Activated naive CD4-positive, alpha-beta T cell treated with anti-CD3 and anti-CD28 coated beads, Interleukin-2, amount 50 U/mL, for 72 hours (primary cell): Measurements from ENCODE around the gene LRRC4C. TPM values are rescaled to one million over a fixed set of nuclear protein-coding genes. Genes with fewer than 3 reads are reported as not detected.
"Not testable (repeated sequence)": the region's sequence is repeated elsewhere in the genome, so short reads cannot be mapped to it uniquely, and the experiment has no call there.

Experiments
- ATAC-seq, 2 donors: fragments of 150-1000 bp; cut with Tn5 transposase; 2 replicates each; pipeline ENCODE4 v1.10.0; 2021; ENCODE audit warnings: mild to moderate bottlenecking in 2 of 2, moderate library complexity in 2 of 2
- DNase-seq, 2 donors: peaks; one replicate each; pipeline ENCODE4 v3.0.0; 2021 to 2022; ENCODE audit warnings: low spot score in 2 of 2
- H3K27ac Mint-ChIP-seq, 2 donors: one replicate each; pipeline ENCODE4 v1.8.0; 2022; ENCODE audit warnings: mild to moderate bottlenecking in 2 of 2, mixed read lengths in 2 of 2
- H3K36me3 Mint-ChIP-seq, 2 donors: one replicate each; pipeline ENCODE4 v1.8.0; 2022; ENCODE audit warnings: mixed read lengths in 2 of 2
- H3K9me3 Mint-ChIP-seq, 2 donors: one replicate each; pipeline ENCODE4 v1.8.0; 2022; ENCODE audit warnings: mixed read lengths in 2 of 2
- total RNA-seq, 2 donors: library from RNA; stranded (reverse); gene quantifications; one replicate each; pipeline ENCODE4 v1.2.3, GENCODE V29; 2022

Gene LRRC4C
- total RNA-seq, 2 donors from 2014 or later, result not detected

GRCh38 chr11:40167805-40168204 is 1291.6 kb downstream of the LRRC4C start:
- DNase-seq, H3K27ac Mint-ChIP-seq, H3K36me3 Mint-ChIP-seq, ATAC-seq: not testable (repeated sequence)
- H3K9me3 Mint-ChIP-seq, result peaks cover 17 to 28% of the 10 kb centered on the region in 2 donors

DNA sequence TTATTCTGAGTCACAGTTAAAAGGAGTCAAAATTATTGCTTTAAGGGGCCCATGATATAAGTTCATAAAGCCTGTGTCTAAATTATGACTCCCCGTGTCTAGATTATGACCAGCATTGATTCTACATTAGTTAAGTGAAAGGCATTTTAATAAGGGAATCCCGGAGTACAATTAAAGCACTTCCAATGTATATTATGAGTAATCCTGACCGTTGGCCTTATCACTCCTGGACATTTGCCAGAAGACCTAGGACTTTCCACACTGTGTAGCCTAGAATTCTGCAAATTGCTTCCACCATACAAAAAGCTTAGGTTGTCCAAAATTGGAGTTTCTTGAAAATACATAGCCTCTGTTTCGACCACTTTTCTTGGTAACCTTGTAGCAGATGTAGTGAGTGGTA is 1292.6 kb downstream of the LRRC4C start:
- Mint-ChIP-seq H3K27ac (no peak overlapping the region), H3K36me3 (no peaks in the 10 kb centered on the region), H3K9me3 (peaks cover 11 to 28% of the 10 kb centered on the region in 2 donors)
- ATAC-seq (no peak), DNase-seq (no peak)

DNA sequence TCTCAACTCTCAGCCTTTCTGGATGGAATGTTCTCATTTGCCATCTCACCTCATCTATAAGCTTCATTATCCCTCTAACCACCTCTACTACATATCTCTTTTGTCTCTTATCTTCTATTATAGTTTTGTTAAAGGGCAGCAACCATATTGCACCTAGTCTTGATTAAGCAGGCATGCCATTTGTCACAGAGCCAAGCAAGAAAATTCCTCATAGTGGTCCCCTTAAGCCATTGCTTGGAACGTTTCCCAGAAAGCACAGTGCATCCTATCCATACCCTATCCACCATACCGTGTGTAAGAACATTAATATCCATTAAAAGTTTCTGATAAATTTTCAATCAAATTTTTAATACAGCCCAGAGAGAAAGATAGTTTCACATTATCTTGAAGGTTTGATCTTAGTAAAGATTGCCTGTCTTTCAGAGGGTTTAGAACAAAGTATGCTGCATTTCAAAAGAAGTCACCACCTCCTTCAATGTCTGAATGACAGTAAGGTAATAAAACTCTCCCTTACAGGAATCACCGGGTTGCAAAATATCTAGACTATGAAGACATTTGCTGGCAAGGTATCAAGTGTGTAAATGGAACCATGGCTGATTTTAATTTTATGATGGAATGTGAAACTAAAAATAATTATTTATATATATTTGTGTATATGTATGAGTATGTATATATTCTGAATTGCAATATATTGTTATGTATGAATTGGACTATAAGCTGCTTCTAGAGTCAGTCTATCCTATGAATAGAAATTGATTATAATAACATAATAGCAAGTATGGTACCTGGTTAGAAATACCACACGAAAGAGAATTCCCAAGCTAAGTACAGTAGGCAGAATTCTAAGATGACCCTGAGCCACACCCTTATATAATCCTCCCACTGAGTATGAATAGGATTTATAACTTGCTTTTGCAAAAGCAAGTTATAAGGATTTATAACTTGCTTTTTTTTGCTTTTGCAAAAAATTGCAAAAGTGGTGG is 1296.3 kb downstream of the LRRC4C start:
- no peaks in the 10 kb centered on the region for H3K36me3 Mint-ChIP-seq
- ATAC-seq, result no peak
- no peak for DNase-seq
- H3K27ac Mint-ChIP-seq, result no peak overlapping the region
- peaks cover 8 to 20% of the 10 kb centered on the region in 2 donors for H3K9me3 Mint-ChIP-seq

DNA sequence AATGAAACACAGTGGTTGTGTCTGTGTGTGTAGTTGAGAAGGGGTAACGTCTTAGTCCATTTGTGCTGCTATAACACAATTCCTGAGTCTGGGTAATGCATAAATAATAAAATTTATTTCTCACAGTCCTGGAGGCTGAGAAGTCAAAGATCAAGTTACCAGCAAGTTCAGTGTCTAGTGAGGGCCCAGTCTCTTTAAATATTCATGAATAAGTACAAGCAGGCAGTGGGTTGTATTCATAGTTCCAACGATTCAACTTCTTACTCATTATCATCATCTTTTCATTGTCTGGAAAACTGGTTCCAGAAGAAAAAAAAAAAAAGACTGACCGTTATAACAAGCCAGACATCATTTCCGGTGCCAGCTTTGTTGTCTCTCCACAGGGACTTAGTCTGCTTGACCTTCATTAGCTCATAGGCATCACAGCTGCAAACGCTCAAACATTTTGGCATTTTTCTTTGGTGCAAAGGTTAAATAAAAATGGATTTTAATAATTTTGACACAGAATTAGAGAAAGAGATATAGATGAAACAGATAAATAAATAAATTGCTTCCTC is 1297.5 kb downstream of the LRRC4C start:
- Mint-ChIP-seq H3K36me3 (peaks cover 0 to 5% of the 10 kb centered on the region in 2 donors), H3K27ac (no peak overlapping the region), H3K9me3 (peaks cover 15 to 19% of the 10 kb centered on the region in 2 donors)
- DNase-seq (no peak), ATAC-seq (no peak)

GRCh38 chr11:40160418-40160817 is 1299.0 kb downstream of the LRRC4C start:
- H3K27ac Mint-ChIP-seq, result no peak overlapping the region
- DNase-seq, result no peak
- H3K9me3 Mint-ChIP-seq, result peaks cover 20 to 30% of the 10 kb centered on the region in 2 donors
- H3K36me3 Mint-ChIP-seq, result peaks cover 0 to 11% of the 10 kb centered on the region in 2 donors
- ATAC-seq, result no peak

DNA sequence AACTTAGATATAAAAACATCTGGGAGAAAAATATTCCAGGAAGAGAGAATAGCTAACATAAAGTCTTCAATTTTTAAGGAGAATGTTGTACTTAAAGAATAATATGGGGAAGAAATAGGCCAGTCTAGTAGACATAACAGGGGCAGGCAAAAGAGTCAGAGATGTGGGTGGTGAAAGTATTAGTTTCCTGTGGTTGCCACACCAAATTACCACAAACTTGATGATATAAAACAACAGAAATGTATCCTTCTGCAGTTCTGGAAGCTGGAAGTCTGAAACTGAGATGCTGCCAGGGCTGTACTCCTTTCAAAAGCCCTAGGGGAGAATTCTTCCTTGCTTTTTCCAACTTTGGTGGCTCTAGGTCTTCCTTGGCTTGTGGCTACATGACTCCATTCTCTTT is 1309.7 kb downstream of the LRRC4C start:
- Mint-ChIP-seq H3K36me3 (peaks cover 0 to 14% of the 10 kb centered on the region in 2 donors), H3K27ac (no peak overlapping the region), H3K9me3 (peaks cover 15 to 19% of the 10 kb centered on the region in 2 donors)
- DNase-seq, result no peak
- no peak for ATAC-seq

GRCh38 chr11:40140560-40140959 is 1318.9 kb downstream of the LRRC4C start:
- ATAC-seq, result no peak
- Mint-ChIP-seq H3K9me3 (peaks cover 26 to 27% of the 10 kb centered on the region in 2 donors), H3K27ac (no peak overlapping the region), H3K36me3 (peaks cover 0 to 7% of the 10 kb centered on the region in 2 donors)
- DNase-seq, result no peak

DNA sequence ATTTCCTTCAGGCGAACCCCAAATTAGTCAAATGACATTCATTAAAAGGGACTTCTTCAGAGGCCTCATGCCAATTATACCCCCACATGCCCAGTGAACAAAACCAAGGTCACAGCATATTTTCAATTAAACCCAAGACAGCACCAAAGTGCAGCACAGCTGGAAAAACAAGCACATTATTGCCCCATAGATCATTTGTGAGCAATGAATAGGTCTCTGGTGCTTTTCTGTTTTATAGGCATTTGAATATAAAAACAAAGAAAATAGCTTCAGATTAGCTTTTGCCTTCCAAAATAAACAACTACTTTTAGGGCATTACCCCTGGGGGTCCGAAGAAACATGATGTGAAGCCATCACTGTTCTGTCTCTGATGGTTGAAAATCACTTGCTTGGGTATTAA is 1319.9 kb downstream of the LRRC4C start:
- DNase-seq (no peak), ATAC-seq (no peak)
- Mint-ChIP-seq H3K36me3 (peaks cover 0 to 7% of the 10 kb centered on the region in 2 donors), H3K27ac (no peak overlapping the region), H3K9me3 (peaks cover 26 to 27% of the 10 kb centered on the region in 2 donors)

- Mint-ChIP-seq H3K36me3 (peaks cover 0 to 7% of the 10 kb centered on the region in 2 donors), H3K27ac (no peak overlapping the region), H3K9me3 (peaks cover 29 to 30% of the 10 kb centered on the region in 2 donors)
- ATAC-seq (no peak), DNase-seq (no peak)
These were observed 1320.4 kb downstream of the LRRC4C start for GRCh38 chr11:40139066-40139465.

GRCh38 chr11:40134820-40135570 is 1324.5 kb downstream of the LRRC4C start:
- Mint-ChIP-seq H3K9me3 (peaks cover 18 to 26% of the 10 kb centered on the region in 2 donors), H3K27ac (no peak overlapping the region), H3K36me3 (no peaks in the 10 kb centered on the region)
- ATAC-seq (no peak), DNase-seq (no peak)

DNA sequence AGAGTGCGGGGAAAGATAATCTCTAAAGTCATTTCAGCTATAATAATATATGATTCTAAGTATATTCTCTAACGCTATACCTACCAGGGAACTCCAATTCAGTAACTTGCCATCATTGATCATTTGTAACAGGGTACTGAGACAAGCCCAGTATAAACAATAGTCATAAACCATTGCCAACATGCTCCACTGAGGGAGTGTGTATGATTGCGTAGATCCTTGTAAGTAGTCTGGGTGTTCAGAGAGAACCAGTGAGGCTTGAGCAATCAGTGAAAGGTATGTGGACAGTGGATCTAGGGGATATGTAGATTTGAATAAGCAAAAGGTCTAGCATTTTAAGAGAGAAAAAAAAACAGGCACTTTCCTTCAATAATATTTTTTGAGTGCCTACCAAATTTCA is 1326.0 kb downstream of the LRRC4C start:
- ATAC-seq, result no peak
- Mint-ChIP-seq H3K36me3 (no peaks in the 10 kb centered on the region), H3K27ac (no peak overlapping the region)

GRCh38 chr11:40132912-40133311 is 1326.5 kb downstream of the LRRC4C start:
- no peak overlapping the region for H3K27ac Mint-ChIP-seq
- ATAC-seq (no peak), DNase-seq (no peak)
- H3K36me3 Mint-ChIP-seq, result no peaks in the 10 kb centered on the region
- H3K9me3 Mint-ChIP-seq, result peaks cover 21 to 34% of the 10 kb centered on the region in 2 donors

More for the DNA sequence above, 1326.0 kb downstream of the LRRC4C start:
- DNase-seq, result no peak
- peaks cover 19 to 29% of the 10 kb centered on the region in 2 donors for H3K9me3 Mint-ChIP-seq

GRCh38 chr11:40130427-40130826 is 1329.0 kb downstream of the LRRC4C start:
- Mint-ChIP-seq H3K9me3 (peaks cover 16 to 34% of the 10 kb centered on the region in 2 donors), H3K27ac (no peak overlapping the region), H3K36me3 (no peaks in the 10 kb centered on the region)
- no peak for ATAC-seq
- DNase-seq, result no peak

DNA sequence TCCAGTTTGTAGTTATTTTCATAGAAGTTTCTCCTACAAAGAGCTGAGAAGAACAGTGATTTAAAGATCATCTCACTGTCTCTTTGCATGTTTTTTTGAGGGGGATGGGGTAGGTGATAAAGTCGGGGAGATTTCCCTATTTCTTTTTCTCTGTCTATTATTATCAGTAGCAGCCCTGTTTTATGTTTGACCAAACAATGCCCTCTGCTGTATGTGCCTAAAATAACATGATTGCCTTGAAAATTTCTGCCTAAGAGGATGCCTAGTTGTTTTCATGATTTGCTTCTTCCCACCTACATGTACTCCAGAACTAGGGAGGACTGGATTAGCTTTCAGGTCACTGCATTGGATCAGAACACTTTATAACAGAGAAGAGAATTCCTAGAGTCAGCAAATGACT is 1330.2 kb downstream of the LRRC4C start:
- no peak overlapping the region for H3K27ac Mint-ChIP-seq
- ATAC-seq, result no peak

DNA sequence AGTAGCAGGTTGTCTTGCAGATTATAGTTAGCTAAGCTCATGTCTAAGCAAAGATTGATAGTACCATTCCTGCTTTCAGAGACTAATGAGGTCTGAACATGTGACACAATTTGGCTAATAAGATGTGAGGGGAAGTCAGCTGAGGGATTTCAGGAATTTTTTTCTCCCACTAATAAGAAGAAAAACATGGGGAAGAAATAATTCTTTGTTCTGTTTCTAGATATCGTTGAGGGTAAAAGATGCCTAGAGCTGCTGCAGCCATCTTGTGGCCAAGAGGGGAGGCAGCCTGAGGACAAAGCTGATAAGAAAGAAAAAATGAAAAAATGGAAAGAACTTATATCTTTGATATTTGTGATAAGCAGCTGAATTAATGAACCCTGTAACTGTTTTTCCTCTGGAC is 1334.4 kb downstream of the LRRC4C start:
- Mint-ChIP-seq H3K9me3 (peaks cover 13 to 29% of the 10 kb centered on the region in 2 donors), H3K36me3 (no peaks in the 10 kb centered on the region), H3K27ac (no peak overlapping the region)
- ATAC-seq, result no peak
- DNase-seq, result no peak

More for the DNA sequence above, 1330.2 kb downstream of the LRRC4C start:
- no peak for DNase-seq
- no peaks in the 10 kb centered on the region for H3K36me3 Mint-ChIP-seq
- peaks cover 19 to 36% of the 10 kb centered on the region in 2 donors for H3K9me3 Mint-ChIP-seq

GRCh38 chr11:40119661-40120060 is 1339.8 kb downstream of the LRRC4C start:
- H3K36me3 Mint-ChIP-seq, result no peaks in the 10 kb centered on the region
- H3K9me3 Mint-ChIP-seq, result peaks cover 24 to 26% of the 10 kb centered on the region in 2 donors
- ATAC-seq (no peak), DNase-seq (no peak)
- no peak overlapping the region for H3K27ac Mint-ChIP-seq

GRCh38 chr11:40118780-40119179 is 1340.7 kb downstream of the LRRC4C start:
- no peak for ATAC-seq

More at GRCh38 chr11:40118780-40119179, 1340.7 kb downstream of the LRRC4C start:
- H3K27ac Mint-ChIP-seq, result no peak overlapping the region
- no peaks in the 10 kb centered on the region for H3K36me3 Mint-ChIP-seq
- DNase-seq, result no peak
- peaks cover 22 to 27% of the 10 kb centered on the region in 2 donors for H3K9me3 Mint-ChIP-seq
